H9 (cell line): ENCODE results near the gene IL36G. TPM values are rescaled to one million over a fixed set of nuclear protein-coding genes. Genes with fewer than 3 reads are reported as not detected.

Experiments used
- DNase-seq: peaks from one replicate; pipeline ENCODE4 v3.0.0-alpha.2; 2017
- H2AFZ ChIP-seq: one replicate; pipeline ENCODE4 v1.6.1; 2013; ENCODE audit warnings: mild to moderate bottlenecking, low read length, control low read depth, moderate library complexity
- H2AK5ac ChIP-seq: 2 replicates; pipeline ENCODE4 v1.6.1; 2013; ENCODE audit warnings: low read length, control low read depth, mixed read lengths; ENCODE audit not compliant: insufficient read length
- H2BK120ac ChIP-seq: one replicate; pipeline ENCODE4 v1.6.1; 2013; ENCODE audit warnings: low read depth, mild to moderate bottlenecking, low read length, control low read depth, inconsistent platforms; ENCODE audit not compliant: poor library complexity, severe bottlenecking
- H2BK12ac ChIP-seq: 2 replicates; pipeline ENCODE4 v1.6.1; 2013; ENCODE audit warnings: low read length, control low read depth, mixed read lengths, low read depth; ENCODE audit not compliant: insufficient read length
- H2BK15ac ChIP-seq: 2 replicates; pipeline ENCODE4 v1.6.1; 2013; ENCODE audit warnings: low read depth, low read length, control low read depth
- H2BK20ac ChIP-seq: one replicate; pipeline ENCODE4 v1.6.1; 2013; ENCODE audit warnings: low read depth, mild to moderate bottlenecking, low read length, control low read depth, inconsistent platforms; ENCODE audit not compliant: poor library complexity, severe bottlenecking
- H2BK5ac ChIP-seq: 2 replicates; pipeline ENCODE4 v1.6.1; 2013; ENCODE audit warnings: low read length, control low read depth, mixed read lengths; ENCODE audit not compliant: insufficient read length
- H3K14ac ChIP-seq: 2 replicates; pipeline ENCODE4 v1.6.1; 2013; ENCODE audit warnings: low read length, control low read depth; ENCODE audit not compliant: insufficient read depth
- H3K18ac ChIP-seq: 2 replicates; pipeline ENCODE4 v1.6.1; 2013; ENCODE audit warnings: low read depth, mild to moderate bottlenecking, mixed read lengths, low read length, control low read depth; ENCODE audit not compliant: insufficient read length
- H3K23ac ChIP-seq: 2 replicates; pipeline ENCODE4 v1.6.1; 2013; ENCODE audit warnings: low read length, control low read depth, mixed read lengths, low read depth; ENCODE audit not compliant: insufficient read length
- H3K23me2 ChIP-seq: 2 replicates; pipeline ENCODE4 v1.6.1; 2013; ENCODE audit warnings: low read depth, mild to moderate bottlenecking, mixed read lengths, low read length, control low read depth; ENCODE audit not compliant: insufficient read length, poor library complexity, severe bottlenecking
- H3K27ac ChIP-seq: 2 replicates; pipeline ENCODE4 v1.5.1; 2013; ENCODE audit warnings: low read length, control low read depth, mixed read lengths, low read depth; ENCODE audit not compliant: insufficient read length
- H3K27me3 ChIP-seq: 2 replicates; pipeline ENCODE4 v1.6.1; 2013; ENCODE audit warnings: low read length, control low read depth, inconsistent platforms; ENCODE audit not compliant: insufficient read depth
- H3K4ac ChIP-seq: 2 replicates; pipeline ENCODE4 v1.6.1; 2013; ENCODE audit warnings: low read depth, mild to moderate bottlenecking, control low read depth, inconsistent platforms, low read length, moderate library complexity
- H3K4me1 ChIP-seq: 2 replicates; pipeline ENCODE4 v1.6.1; 2013; ENCODE audit warnings: low read length, control low read depth, inconsistent platforms; ENCODE audit not compliant: insufficient read depth
- H3K4me2 ChIP-seq: 2 replicates; pipeline ENCODE4 v1.6.1; 2013; ENCODE audit warnings: low read length, control low read depth, mixed read lengths; ENCODE audit not compliant: insufficient read length, insufficient read depth
- H3K56ac ChIP-seq: 2 replicates; pipeline ENCODE4 v1.6.1; 2013; ENCODE audit warnings: low read depth, mild to moderate bottlenecking, mixed read lengths, low read length, control low read depth; ENCODE audit not compliant: insufficient read length
- H3K79me1 ChIP-seq: 2 replicates; pipeline ENCODE4 v1.6.1; 2013; ENCODE audit warnings: low read depth, mild to moderate bottlenecking, moderate library complexity, low read length, control low read depth, inconsistent platforms; ENCODE audit not compliant: insufficient read depth, poor library complexity, severe bottlenecking
- H3K79me2 ChIP-seq: 2 replicates; pipeline ENCODE4 v1.6.1; 2013; ENCODE audit warnings: low read length, control low read depth, inconsistent platforms; ENCODE audit not compliant: insufficient read depth
- H3K9ac ChIP-seq: 2 replicates; pipeline ENCODE4 v1.6.1; 2013; ENCODE audit warnings: low read length, control low read depth, mixed read lengths; ENCODE audit not compliant: insufficient read length; ENCODE audit errors: extremely low read depth
- H3K9me3 ChIP-seq: one replicate; pipeline ENCODE4 v1.6.1; 2013; ENCODE audit warnings: low read depth, low read length, inconsistent platforms; ENCODE audit not compliant: control insufficient read depth
- H3T11ph ChIP-seq: one replicate; pipeline ENCODE4 v1.6.1; 2013; ENCODE audit warnings: mild to moderate bottlenecking, low read length, control low read depth, inconsistent platforms
- H4K20me1 ChIP-seq: one replicate; pipeline ENCODE4 v1.6.1; 2013; ENCODE audit not compliant: control insufficient read depth, insufficient read length, insufficient read depth
- H4K5ac ChIP-seq: 2 replicates; pipeline ENCODE4 v1.6.1; 2013; ENCODE audit warnings: low read depth, mild to moderate bottlenecking, mixed read lengths, low read length, control low read depth; ENCODE audit not compliant: insufficient read length
- H4K8ac ChIP-seq: replicated peaks from 2 replicates; pipeline ENCODE4 v1.6.1; 2013; ENCODE audit warnings: low read length, control low read depth, mixed read lengths, low read depth; ENCODE audit not compliant: insufficient read length
- H4K91ac ChIP-seq: 2 replicates; pipeline ENCODE4 v1.6.1; 2013; ENCODE audit warnings: low read depth, mild to moderate bottlenecking, moderate library complexity, mixed read lengths, low read length, control low read depth; ENCODE audit not compliant: insufficient read length
- H3K27ac Mint-ChIP-seq, 3 experiments: 2 replicates in 2 of 3; 3 replicates in 1 of 3; pipeline ENCODE4 v1.8.0; 2020 to 2021; ENCODE audit warnings: mixed read lengths in 3 of 3, mild to moderate bottlenecking in 1 of 3, moderate library complexity in 1 of 3
- H3K27me3 Mint-ChIP-seq: 2 replicates; pipeline ENCODE4 v1.8.0; 2021; ENCODE audit warnings: low read depth, mild to moderate bottlenecking, moderate library complexity, mixed read lengths
- H3K36me3 Mint-ChIP-seq, 3 experiments: 2 replicates in 2 of 3; 3 replicates in 1 of 3; pipeline ENCODE4 v1.8.0; 2020 to 2021; ENCODE audit warnings: low read depth in 3 of 3, mixed read lengths in 3 of 3; ENCODE audit not compliant: insufficient read depth in 1 of 3
- H3K4me1 Mint-ChIP-seq, 2 experiments: 2 replicates each; pipeline ENCODE4 v1.8.0; 2020; ENCODE audit warnings: mixed read lengths in 2 of 2
- H3K4me3 Mint-ChIP-seq, 2 experiments: 2 replicates in 1 of 2; 3 replicates in 1 of 2; pipeline ENCODE4 v1.8.0; 2020 to 2021; ENCODE audit warnings: mild to moderate bottlenecking in 2 of 2, mixed read lengths in 2 of 2, moderate library complexity in 1 of 2
- H3K9me3 Mint-ChIP-seq, 2 experiments: 2 replicates in 1 of 2; 3 replicates in 1 of 2; pipeline ENCODE4 v1.8.0; 2020; ENCODE audit warnings: mild to moderate bottlenecking in 2 of 2, mixed read lengths in 2 of 2, moderate library complexity in 1 of 2
- WGBS: extraction: QIAGEN DNeasy Blood & Tissue Kit; methylation state at CpG from one replicate; pipeline ENCODE4 v1.1.7; 2013; ENCODE audit warnings: missing lambda C conversion rate, low lambda C conversion rate, mixed read lengths; ENCODE audit not compliant: insufficient read length; ENCODE audit errors: extremely low coverage; 5-methylcytosine and 5-hydroxymethylcytosine counted together
- total RNA-seq: library from RNA; stranded (reverse); gene quantifications from 2 replicates; pipeline ENCODE4 v1.2.1, GENCODE V29; 2021
- TF ChIP-seq, protein P1 (sequence below): fragments of 200-600 bp; sonication (generic); conservative IDR thresholded peaks from 3 replicates; pipeline ENCODE4 v1.8.0; 2021; ENCODE audit warnings: antibody characterized with exemption, mild to moderate bottlenecking

The IL36G gene
- total RNA-seq, 1 experiment from 2014 or later, result not detected

- Histone ChIP-seq H3K27me3 (peaks cover 2% of the 10 kb centered on the region; the same call in 1 of the 2 replicates), H3K4me1 (no peaks in the 10 kb centered on the region), H3K23ac (no peak overlapping the region), H3K79me1 (no peaks in the 10 kb centered on the region), H3K27ac (no peak overlapping the region), H3K23me2 (no peaks in the 10 kb centered on the region), H2BK20ac (no peak overlapping the region), H2BK120ac (no peak overlapping the region), H2BK12ac (no peak overlapping the region), H3K56ac (no peak overlapping the region), H3K9ac (no peak overlapping the region), H2BK15ac (no peak overlapping the region), H3K4ac (no peak overlapping the region), H4K5ac (no peak overlapping the region), H3T11ph (no peak overlapping the region), H3K4me2 (no peak overlapping the region), H2BK5ac (no peak overlapping the region), H3K79me2 (no peaks in the 10 kb centered on the region), H4K8ac (no peak overlapping the region), H4K20me1 (no peaks in the 10 kb centered on the region), H3K9me3 (peaks cover 3% of the 10 kb centered on the region), H4K91ac (no peak overlapping the region), H3K14ac (no peak overlapping the region), H2AFZ (no peak overlapping the region), H2AK5ac (no peak overlapping the region), H3K18ac (no peak overlapping the region)
- no peak overlapping the region; a peak in 1 of 7 replicates for H3K27ac Mint-ChIP-seq
- no peaks in the 10 kb centered on the region for H3K36me3 Mint-ChIP-seq
- H3K4me1 Mint-ChIP-seq, result no peaks in the 10 kb centered on the region
- TF ChIP-seq, protein P1, sequence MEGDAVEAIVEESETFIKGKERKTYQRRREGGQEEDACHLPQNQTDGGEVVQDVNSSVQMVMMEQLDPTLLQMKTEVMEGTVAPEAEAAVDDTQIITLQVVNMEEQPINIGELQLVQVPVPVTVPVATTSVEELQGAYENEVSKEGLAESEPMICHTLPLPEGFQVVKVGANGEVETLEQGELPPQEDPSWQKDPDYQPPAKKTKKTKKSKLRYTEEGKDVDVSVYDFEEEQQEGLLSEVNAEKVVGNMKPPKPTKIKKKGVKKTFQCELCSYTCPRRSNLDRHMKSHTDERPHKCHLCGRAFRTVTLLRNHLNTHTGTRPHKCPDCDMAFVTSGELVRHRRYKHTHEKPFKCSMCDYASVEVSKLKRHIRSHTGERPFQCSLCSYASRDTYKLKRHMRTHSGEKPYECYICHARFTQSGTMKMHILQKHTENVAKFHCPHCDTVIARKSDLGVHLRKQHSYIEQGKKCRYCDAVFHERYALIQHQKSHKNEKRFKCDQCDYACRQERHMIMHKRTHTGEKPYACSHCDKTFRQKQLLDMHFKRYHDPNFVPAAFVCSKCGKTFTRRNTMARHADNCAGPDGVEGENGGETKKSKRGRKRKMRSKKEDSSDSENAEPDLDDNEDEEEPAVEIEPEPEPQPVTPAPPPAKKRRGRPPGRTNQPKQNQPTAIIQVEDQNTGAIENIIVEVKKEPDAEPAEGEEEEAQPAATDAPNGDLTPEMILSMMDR, result no peak
- DNase-seq, result no peak
- peaks cover 18% of the 10 kb centered on the region for H3K27me3 Mint-ChIP-seq
- peaks cover 0 to 7% of the 10 kb centered on the region in 2 experiments; a peak in 3 of 5 replicates for H3K9me3 Mint-ChIP-seq
- WGBS, result no CpG with 5 or more reads among the region's 3 CpGs
- no peak overlapping the region for H3K4me3 Mint-ChIP-seq
Observed at GRCh38 chr2:112940859-112941625, 36.8 kb upstream of the IL36G start.
